ENCODE data around the gene LRFN3.

LRFN3 gene

DNA sequence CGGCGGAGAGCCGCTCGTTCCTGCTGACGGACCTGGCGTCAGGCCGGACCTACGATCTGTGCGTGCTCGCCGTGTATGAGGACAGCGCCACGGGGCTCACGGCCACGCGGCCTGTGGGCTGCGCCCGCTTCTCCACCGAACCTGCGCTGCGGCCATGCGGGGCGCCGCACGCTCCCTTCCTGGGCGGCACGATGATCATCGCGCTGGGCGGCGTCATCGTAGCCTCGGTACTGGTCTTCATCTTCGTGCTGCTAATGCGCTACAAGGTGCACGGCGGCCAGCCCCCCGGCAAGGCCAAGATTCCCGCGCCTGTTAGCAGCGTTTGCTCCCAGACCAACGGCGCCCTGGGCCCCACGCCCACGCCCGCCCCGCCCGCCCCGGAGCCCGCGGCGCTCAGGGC is 8.4 kb downstream of the LRFN3 start:
- Histone ChIP-seq H3K4me1 (ENCODE audit: control insufficient read depth, low read length) (no peaks in the 10 kb centered on the region; the same call in 1 of the 2 replicates), H3K36me3 (ENCODE audit: control insufficient read depth, low read length) (no peaks in the 10 kb centered on the region), H3K4me3 (ENCODE audit: low read length) (no peak overlapping the region), H3K4me2 (ENCODE audit: low read length) (no peak overlapping the region), H3K9me3 (ENCODE audit: control insufficient read depth, insufficient read depth, low read length) (no peaks in the 10 kb centered on the region), H3F3A (ENCODE audit: control insufficient read depth, insufficient read depth) (no peaks in the 10 kb centered on the region), H4K20me1 (ENCODE audit: control insufficient read depth, insufficient read depth, low read depth, low read length) (no peaks in the 10 kb centered on the region), H3K9me2 (replicated peaks; ENCODE audit: control insufficient read depth, low read length) (no peaks in the 10 kb centered on the region), H3K79me2 (ENCODE audit: control insufficient read depth, low read length) (no peaks in the 10 kb centered on the region), H3K27me3 (ENCODE audit: control insufficient read depth, low read length) (no peaks in the 10 kb centered on the region; the same call in 1 of the 2 replicates), H3K27ac (ENCODE audit: low read depth, low read length) (no peak overlapping the region)
- TF ChIP-seq, protein P1, sequence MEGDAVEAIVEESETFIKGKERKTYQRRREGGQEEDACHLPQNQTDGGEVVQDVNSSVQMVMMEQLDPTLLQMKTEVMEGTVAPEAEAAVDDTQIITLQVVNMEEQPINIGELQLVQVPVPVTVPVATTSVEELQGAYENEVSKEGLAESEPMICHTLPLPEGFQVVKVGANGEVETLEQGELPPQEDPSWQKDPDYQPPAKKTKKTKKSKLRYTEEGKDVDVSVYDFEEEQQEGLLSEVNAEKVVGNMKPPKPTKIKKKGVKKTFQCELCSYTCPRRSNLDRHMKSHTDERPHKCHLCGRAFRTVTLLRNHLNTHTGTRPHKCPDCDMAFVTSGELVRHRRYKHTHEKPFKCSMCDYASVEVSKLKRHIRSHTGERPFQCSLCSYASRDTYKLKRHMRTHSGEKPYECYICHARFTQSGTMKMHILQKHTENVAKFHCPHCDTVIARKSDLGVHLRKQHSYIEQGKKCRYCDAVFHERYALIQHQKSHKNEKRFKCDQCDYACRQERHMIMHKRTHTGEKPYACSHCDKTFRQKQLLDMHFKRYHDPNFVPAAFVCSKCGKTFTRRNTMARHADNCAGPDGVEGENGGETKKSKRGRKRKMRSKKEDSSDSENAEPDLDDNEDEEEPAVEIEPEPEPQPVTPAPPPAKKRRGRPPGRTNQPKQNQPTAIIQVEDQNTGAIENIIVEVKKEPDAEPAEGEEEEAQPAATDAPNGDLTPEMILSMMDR (IDR thresholded peaks at IDR 0.05; ENCODE audit: low read depth, low read length, poor library complexity, severe bottlenecking) = no peak
- no peak for TF ChIP-seq EZH2phosphoT487 (IDR thresholded peaks at IDR 0.05; ENCODE audit: borderline replicate concordance, low read length)

DNA sequence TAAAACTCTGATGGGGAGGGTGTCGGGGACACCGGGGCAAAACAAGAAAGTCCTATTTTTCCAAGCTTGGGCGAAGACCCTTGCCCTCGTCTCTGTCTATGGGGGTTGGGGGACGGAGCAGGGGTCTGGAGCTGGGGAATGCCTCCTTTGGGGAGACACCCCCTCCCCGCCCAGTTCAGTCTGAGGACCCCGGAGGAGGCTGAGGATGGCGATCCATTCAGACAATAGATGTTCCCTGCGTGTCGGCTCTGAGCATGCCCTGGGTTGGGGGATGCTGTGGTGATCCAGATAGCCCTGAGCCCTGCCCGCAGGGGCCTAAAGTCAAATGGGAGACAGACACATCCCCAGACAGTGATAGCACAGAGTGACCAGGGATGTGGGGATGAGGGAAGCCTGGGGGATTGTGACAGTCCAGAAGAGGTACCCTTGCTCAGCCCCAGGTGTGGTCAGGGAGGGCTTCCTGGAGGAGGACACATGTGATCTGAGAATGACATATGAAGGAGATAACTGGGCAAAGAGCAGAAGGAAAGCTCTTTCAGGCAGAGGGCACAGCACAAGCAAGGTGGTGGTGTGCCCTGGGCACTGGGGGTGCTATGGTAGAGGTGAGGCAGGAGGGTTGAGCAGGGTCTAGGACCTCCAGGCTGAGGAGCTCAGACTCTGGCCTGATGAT is 9.1 kb downstream of the LRFN3 start:
- Histone ChIP-seq H3K36me3 (ENCODE audit: control insufficient read depth, low read length) (no peaks in the 10 kb centered on the region), H3K4me1 (ENCODE audit: control insufficient read depth, low read length) (no peaks in the 10 kb centered on the region; the same call in 1 of the 2 replicates), H3K9me2 (replicated peaks; ENCODE audit: control insufficient read depth, low read length) (no peaks in the 10 kb centered on the region), H3K4me2 (ENCODE audit: low read length) (no peak overlapping the region), H3K79me2 (ENCODE audit: control insufficient read depth, low read length) (no peaks in the 10 kb centered on the region), H4K20me1 (ENCODE audit: control insufficient read depth, insufficient read depth, low read depth, low read length) (no peaks in the 10 kb centered on the region), H3K9me3 (ENCODE audit: control insufficient read depth, insufficient read depth, low read length) (no peaks in the 10 kb centered on the region), H3F3A (ENCODE audit: control insufficient read depth, insufficient read depth) (no peaks in the 10 kb centered on the region), H3K4me3 (ENCODE audit: low read length) (no peak overlapping the region), H3K27me3 (ENCODE audit: control insufficient read depth, low read length) (peaks cover 4% of the 10 kb centered on the region; the same call in 1 of the 2 replicates), H3K27ac (ENCODE audit: low read depth, low read length) (no peak overlapping the region)
- no peak for TF ChIP-seq EZH2phosphoT487 (IDR thresholded peaks at IDR 0.05; ENCODE audit: borderline replicate concordance, low read length)
- TF ChIP-seq, protein P1 (IDR thresholded peaks at IDR 0.05; ENCODE audit: low read depth, low read length, poor library complexity, severe bottlenecking) = no peak

DNA sequence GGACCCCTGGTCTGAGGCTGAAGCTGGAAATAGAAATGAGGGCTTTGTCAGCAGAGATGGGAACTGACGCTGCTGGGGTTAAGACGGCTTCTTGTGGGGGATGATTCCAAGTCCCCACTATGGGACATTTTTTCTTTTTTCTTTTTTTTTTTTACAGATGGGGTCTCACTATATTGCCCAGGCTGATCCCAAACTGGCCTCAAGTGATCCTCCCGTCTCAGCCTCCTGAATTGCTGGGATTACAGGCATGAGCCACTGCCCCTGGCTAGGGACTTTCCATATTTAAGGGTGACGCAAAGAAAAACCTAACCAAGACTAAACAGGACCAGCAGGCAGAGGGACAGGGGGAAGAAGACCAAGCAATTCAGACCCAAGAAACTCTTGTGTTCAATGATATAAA is 10.0 kb downstream of the LRFN3 start:
- Histone ChIP-seq H3K4me3 (ENCODE audit: low read length) (no peak overlapping the region), H3K27me3 (ENCODE audit: control insufficient read depth, low read length) (peaks cover 8% of the 10 kb centered on the region; the same call in 1 of the 2 replicates), H3K79me2 (ENCODE audit: control insufficient read depth, low read length) (no peaks in the 10 kb centered on the region), H3K36me3 (ENCODE audit: control insufficient read depth, low read length) (no peaks in the 10 kb centered on the region), H3K9me2 (replicated peaks; ENCODE audit: control insufficient read depth, low read length) (no peaks in the 10 kb centered on the region), H3K4me2 (ENCODE audit: low read length) (no peak overlapping the region), H3F3A (ENCODE audit: control insufficient read depth, insufficient read depth) (no peaks in the 10 kb centered on the region), H3K27ac (ENCODE audit: low read depth, low read length) (no peak overlapping the region), H4K20me1 (ENCODE audit: control insufficient read depth, insufficient read depth, low read depth, low read length) (no peaks in the 10 kb centered on the region), H3K9me3 (ENCODE audit: control insufficient read depth, insufficient read depth, low read length) (no peaks in the 10 kb centered on the region), H3K4me1 (ENCODE audit: control insufficient read depth, low read length) (no peaks in the 10 kb centered on the region; the same call in 1 of the 2 replicates)
- TF ChIP-seq, protein P1 (IDR thresholded peaks at IDR 0.05; ENCODE audit: low read depth, low read length, poor library complexity, severe bottlenecking) = no peak
- no peak for TF ChIP-seq EZH2phosphoT487 (IDR thresholded peaks at IDR 0.05; ENCODE audit: borderline replicate concordance, low read length)

Data from DOHH2 (cell line).